ENCODE measurements around the gene TMEM132E. TPM values are rescaled to one million over a fixed set of nuclear protein-coding genes. Genes with fewer than 3 reads are reported as not detected.

The TMEM132E gene
- total and polyA plus RNA-seq, 2 of the 8 experiments (the other 6 are each of a cell fraction or from before 2014, with no cell fraction given) = 0.45 to 0.60 TPM

GRCh38 chr17:34671191-34671590 is 91.8 kb downstream of the TMEM132E start:
- peaks cover 2 to 4% (median 3%) of the 10 kb centered on the region in 4 experiments; a peak in 6 of 7 replicates for H3K4me1 ChIP-seq (replicated peaks in 1 of 4; ENCODE audit: control insufficient read depth in 3 of 4, insufficient read depth in 4 of 4, low read length in 3 of 4)
- H3K27ac ChIP-seq (ENCODE audit: low read depth, low read length) = no peak overlapping the region; the same call in 1 of the 2 replicates
- WGBS, 2 experiments (ENCODE audit: extremely low coverage in 1 of 2, insufficient coverage in 1 of 2, insufficient read length in 1 of 2, insufficient replicate concordance in 2 of 2, low coverage in 1 of 2, low lambda C conversion rate in 2 of 2, missing lambda C conversion rate in 1 of 2) = 88% methylated on average over 4 of the region's 4 CpGs; no CpG with 5 or more reads in 1 of the 2 experiments
- no peak overlapping the region for H3K56ac ChIP-seq (replicated peaks; ENCODE audit: insufficient read length, low read depth, low read length)
- TF ChIP-seq SUZ12 (IDR thresholded peaks at IDR 0.05; ENCODE audit: low read length) = no peak
- TF ChIP-seq PHF8 (conservative IDR thresholded peaks at IDR 0.05; ENCODE audit: low read depth, low read length) = no peak
- TF ChIP-seq TAF1 (IDR thresholded peaks at IDR 0.05; ENCODE audit: low read depth, low read length) = no peak
- TF ChIP-seq YY1 (IDR thresholded peaks at IDR 0.05; ENCODE audit: low read depth, low read length) = no peak
- TF ChIP-seq SP2 (IDR thresholded peaks at IDR 0.05; ENCODE audit: low read length) = no peak
- no peak overlapping the region for H2AFZ ChIP-seq (ENCODE audit: low read length)
- H3K4me2 ChIP-seq (ENCODE audit: insufficient read depth in 1 of 2, low read depth in 2 of 2, low read length in 2 of 2) = no peak overlapping the region
- H2BK5ac ChIP-seq (ENCODE audit: low read depth, low read length) = no peak overlapping the region
- no peaks in the 10 kb centered on the region for H3K36me3 ChIP-seq (ENCODE audit: control insufficient read depth in 2 of 4, insufficient read depth in 4 of 4, low read length in 3 of 4)
- ChIA-PET CTCF (ENCODE audit: partially characterized antibody) (interaction anchor here (1.4 to 1.8 kb wide), 2 partner anchors 18 to 33 kb away, joined by 3 to 4 read pairs; no protein-coding TSS in a partner anchor), POLR2A (ENCODE audit: partially characterized antibody) (no interaction called here)
- H2AK5ac ChIP-seq (ENCODE audit: low read depth, low read length) = no peak overlapping the region
- H4K91ac ChIP-seq (replicated peaks; ENCODE audit: insufficient read length, low read length) = no peak overlapping the region
- no peaks in the 10 kb centered on the region for H3K79me1 ChIP-seq (ENCODE audit: low read depth, low read length)
- no peak overlapping the region for H3K4me3 ChIP-seq (ENCODE audit: extremely low read depth in 1 of 4, insufficient read depth in 2 of 4, low read depth in 3 of 4, low read length in 4 of 4)
- no peak overlapping the region for H2BK20ac ChIP-seq (ENCODE audit: low read length)
- no peaks in the 10 kb centered on the region for H3K79me2 ChIP-seq (ENCODE audit: control insufficient read depth in 1 of 2, insufficient read depth in 2 of 2, low read length in 2 of 2)
- no peak overlapping the region for H4K8ac ChIP-seq (ENCODE audit: extremely low read depth, insufficient read depth, low read length)
- FAIRE-seq (no peak), DNase-seq (ENCODE audit: low read depth in 1 of 2, low spot score in 2 of 2) (no peak)
- no peak overlapping the region for H3K14ac ChIP-seq (ENCODE audit: insufficient read length)
- H3K4ac ChIP-seq (replicated peaks; ENCODE audit: insufficient read length, low read depth, low read length) = no peak overlapping the region
- H2BK12ac ChIP-seq (ENCODE audit: low read depth, low read length) = no peak overlapping the region
- H4K20me1 ChIP-seq (replicated peaks in 1 of 2; ENCODE audit: control insufficient read depth in 1 of 2, insufficient read depth in 2 of 2, low read length in 2 of 2) = no peaks in the 10 kb centered on the region
- H3K27me3 ChIP-seq (replicated peaks in 1 of 4; ENCODE audit: control insufficient read depth in 3 of 4, extremely low read depth in 1 of 4, insufficient read depth in 3 of 4, low read length in 3 of 4) = no peaks in the 10 kb centered on the region
- H2BK120ac ChIP-seq (replicated peaks; ENCODE audit: low read depth, low read length) = no peak overlapping the region
- no peak overlapping the region for H3K23ac ChIP-seq (ENCODE audit: insufficient read length)
- H2BK15ac ChIP-seq (ENCODE audit: low read length) = no peak overlapping the region
- H3K18ac ChIP-seq (ENCODE audit: extremely low read depth, low read length) = no peak overlapping the region
- H3K9ac ChIP-seq (replicated peaks in 1 of 4; ENCODE audit: extremely low read depth in 1 of 4, low read depth in 3 of 4, low read length in 3 of 4) = no peak overlapping the region
- H3K23me2 ChIP-seq (ENCODE audit: low read depth, low read length) = no peaks in the 10 kb centered on the region
- H3K9me3 ChIP-seq (ENCODE audit: insufficient read depth in 2 of 2, low read depth in 1 of 2, low read length in 1 of 2) = no peaks in the 10 kb centered on the region
- no peak overlapping the region for H4K5ac ChIP-seq (ENCODE audit: insufficient read length, low read depth, low read length)

All from H1 (cell line).